ENCODE data around the gene TLE6.
"Not testable (repeated sequence)": the region's sequence is repeated elsewhere in the genome, so short reads cannot be mapped to it uniquely, and the experiment has no call there.

Gene TLE6
- long read RNA-seq = 0 reads

- DNase-seq (ENCODE audit: low read depth in 1 of 2, low spot score in 1 of 2) = peak; percentile 76 to 85
- Histone ChIP-seq H3K27me3 (ENCODE audit: insufficient read depth, poor library complexity, severe bottlenecking) (peaks cover 22% of the 10 kb centered on the region), H3K4me3 (replicated peaks; ENCODE audit: insufficient read depth, low read length) (peak within 1 kb of the TSS; percentile 25), H3K27ac (replicated peaks) (no peak within 1 kb of the TSS)
- TF ChIP-seq REST (IDR thresholded peaks at IDR 0.05; ENCODE audit: insufficient replicate concordance, low read depth) (no peak), GABPA (IDR thresholded peaks at IDR 0.05; ENCODE audit: low read depth) (no peak), POLR2AphosphoS5 (IDR thresholded peaks at IDR 0.05; ENCODE audit: low read depth) (no peak), SPI1 (IDR thresholded peaks at IDR 0.05; ENCODE audit: borderline replicate concordance, low read depth) (no peak), CTCF (IDR thresholded peaks at IDR 0.05; ENCODE audit: insufficient read depth, low read length) (no peak)
Observed at GRCh38 chr19:2977001-2977745, at the start of gene TLE6. TSS of gene TLE6 (plus strand) at chr19:2977564. CDS start at chr19:2978234, 670 bp downstream.

- H3K27ac ChIP-seq (replicated peaks) = no peak overlapping the region
- TF ChIP-seq POLR2AphosphoS5 (IDR thresholded peaks at IDR 0.05; ENCODE audit: low read depth) (0 out of 2 replicates have a peak, but pooled peaks have one; percentile 28), GABPA (IDR thresholded peaks at IDR 0.05; ENCODE audit: low read depth) (no peak)
- no peak for DNase-seq (ENCODE audit: low read depth in 1 of 2, low spot score in 1 of 2)
- H3K27me3 ChIP-seq (ENCODE audit: insufficient read depth, poor library complexity, severe bottlenecking) = no peaks in the 10 kb centered on the region
- no peak overlapping the region for H3K4me3 ChIP-seq (replicated peaks; ENCODE audit: insufficient read depth, low read length)
Observed at GRCh38 chr19:2933490-2933910, 43.9 kb upstream of the TLE6 start.

GRCh38 chr19:2935863-2936262 is 41.5 kb upstream of the TLE6 start:
- not testable (repeated sequence) for H3K27me3 ChIP-seq (ENCODE audit: insufficient read depth, poor library complexity, severe bottlenecking); H3K27ac ChIP-seq (replicated peaks); DNase-seq (ENCODE audit: low read depth in 1 of 2, low spot score in 1 of 2); H3K4me3 ChIP-seq (replicated peaks; ENCODE audit: insufficient read depth, low read length)

GRCh38 chr19:2942928-2943640 is 34.3 kb upstream of the TLE6 start:
- H3K27ac ChIP-seq (replicated peaks) = peak overlapping the region; percentile 37
- no peak for TF ChIP-seq SPI1 (IDR thresholded peaks at IDR 0.05; ENCODE audit: borderline replicate concordance, low read depth)
- no peak for TF ChIP-seq POLR2AphosphoS5 (IDR thresholded peaks at IDR 0.05; ENCODE audit: low read depth)
- TF ChIP-seq CTCF (IDR thresholded peaks at IDR 0.05; ENCODE audit: insufficient read depth, low read length) = no peak
- no peak for TF ChIP-seq REST (IDR thresholded peaks at IDR 0.05; ENCODE audit: insufficient replicate concordance, low read depth)
- TF ChIP-seq GABPA (IDR thresholded peaks at IDR 0.05; ENCODE audit: low read depth) = no peak

More at GRCh38 chr19:2942928-2943640, 34.3 kb upstream of the TLE6 start:
- Histone ChIP-seq H3K27me3 (ENCODE audit: insufficient read depth, poor library complexity, severe bottlenecking) (no peaks in the 10 kb centered on the region), H3K4me3 (replicated peaks; ENCODE audit: insufficient read depth, low read length) (no peak overlapping the region)
- peak in 1 of 2 experiments; percentile 54 for DNase-seq (ENCODE audit: low read depth in 1 of 2, low spot score in 1 of 2)
